Measurements from ENCODE around the gene PKP3.
"Not testable (repeated sequence)": the region's sequence is repeated elsewhere in the genome, so short reads cannot be mapped to it uniquely, and the experiment has no call there.

The PKP3 gene

DNA sequence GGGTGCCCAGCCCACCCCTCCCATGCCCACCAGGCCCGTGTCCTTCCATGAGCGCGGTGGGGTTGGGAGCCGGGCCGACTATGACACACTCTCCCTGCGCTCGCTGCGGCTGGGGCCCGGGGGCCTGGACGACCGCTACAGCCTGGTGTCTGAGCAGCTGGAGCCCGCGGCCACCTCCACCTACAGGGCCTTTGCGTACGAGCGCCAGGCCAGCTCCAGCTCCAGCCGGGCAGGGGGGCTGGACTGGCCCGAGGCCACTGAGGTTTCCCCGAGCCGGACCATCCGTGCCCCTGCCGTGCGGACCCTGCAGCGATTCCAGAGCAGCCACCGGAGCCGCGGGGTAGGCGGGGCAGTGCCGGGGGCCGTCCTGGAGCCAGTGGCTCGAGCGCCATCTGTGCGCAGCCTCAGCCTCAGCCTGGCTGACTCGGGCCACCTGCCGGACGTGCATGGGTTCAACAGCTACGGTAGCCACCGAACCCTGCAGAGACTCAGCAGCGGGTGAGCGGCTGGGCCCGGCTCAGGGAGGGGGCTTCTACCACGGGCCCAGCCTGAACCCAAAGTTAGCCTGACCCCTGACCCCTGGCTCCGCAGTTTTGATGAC lies 3.0 kb downstream of the PKP3 start:
- no peak for DNase-seq

DNA sequence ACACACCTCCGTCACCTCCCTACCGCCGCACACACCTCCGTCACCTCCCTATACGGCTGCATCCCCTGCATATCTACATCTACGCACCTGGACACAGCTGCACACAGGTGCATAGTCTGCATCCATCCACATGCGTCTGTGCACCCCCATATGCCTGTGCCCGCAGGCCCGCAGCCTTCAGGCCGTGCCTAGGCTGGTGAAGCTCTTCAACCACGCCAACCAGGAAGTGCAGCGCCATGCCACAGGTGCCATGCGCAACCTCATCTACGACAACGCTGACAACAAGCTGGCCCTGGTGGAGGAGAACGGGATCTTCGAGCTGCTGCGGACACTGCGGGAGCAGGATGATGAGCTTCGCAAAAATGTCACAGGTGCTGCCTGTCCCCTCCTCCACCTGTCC lies 4.8 kb downstream of the PKP3 start:
- no peak for DNase-seq

DNA sequence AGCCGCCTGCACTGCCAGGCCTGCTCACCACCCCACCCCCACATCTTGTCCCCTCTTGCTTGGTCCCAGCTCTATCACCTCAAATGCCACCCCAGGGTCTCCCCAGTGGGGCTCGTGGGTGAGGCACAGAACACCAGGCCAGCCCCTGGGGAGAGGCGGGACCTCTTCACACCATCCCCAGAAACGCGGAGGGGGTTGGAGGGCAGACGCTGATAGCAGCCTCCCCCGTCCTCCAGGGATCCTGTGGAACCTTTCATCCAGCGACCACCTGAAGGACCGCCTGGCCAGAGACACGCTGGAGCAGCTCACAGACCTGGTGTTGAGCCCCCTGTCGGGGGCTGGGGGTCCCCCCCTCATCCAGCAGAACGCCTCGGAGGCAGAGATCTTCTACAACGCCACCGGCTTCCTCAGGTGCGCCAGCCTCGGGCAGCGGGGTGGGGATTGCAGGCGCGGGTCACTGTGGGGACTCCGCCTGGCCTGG lies 5.8 kb downstream of the PKP3 start:
- DNase-seq: no peak

DNA sequence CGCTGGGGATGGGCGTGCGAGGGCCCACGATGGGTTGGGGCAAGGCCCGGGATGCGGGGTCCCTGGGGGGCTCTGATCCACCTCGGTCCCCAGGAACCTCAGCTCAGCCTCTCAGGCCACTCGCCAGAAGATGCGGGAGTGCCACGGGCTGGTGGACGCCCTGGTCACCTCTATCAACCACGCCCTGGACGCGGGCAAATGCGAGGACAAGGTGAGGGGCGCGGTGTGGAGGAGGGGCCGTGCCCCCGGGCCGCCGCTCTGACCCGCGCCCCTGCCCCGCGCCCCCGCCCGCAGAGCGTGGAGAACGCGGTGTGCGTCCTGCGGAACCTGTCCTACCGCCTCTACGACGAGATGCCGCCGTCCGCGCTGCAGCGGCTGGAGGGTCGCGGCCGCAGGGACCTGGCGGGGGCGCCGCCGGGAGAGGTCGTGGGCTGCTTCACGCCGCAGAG lies 6.3 kb downstream of the PKP3 start:
- no peak for DNase-seq

DNA sequence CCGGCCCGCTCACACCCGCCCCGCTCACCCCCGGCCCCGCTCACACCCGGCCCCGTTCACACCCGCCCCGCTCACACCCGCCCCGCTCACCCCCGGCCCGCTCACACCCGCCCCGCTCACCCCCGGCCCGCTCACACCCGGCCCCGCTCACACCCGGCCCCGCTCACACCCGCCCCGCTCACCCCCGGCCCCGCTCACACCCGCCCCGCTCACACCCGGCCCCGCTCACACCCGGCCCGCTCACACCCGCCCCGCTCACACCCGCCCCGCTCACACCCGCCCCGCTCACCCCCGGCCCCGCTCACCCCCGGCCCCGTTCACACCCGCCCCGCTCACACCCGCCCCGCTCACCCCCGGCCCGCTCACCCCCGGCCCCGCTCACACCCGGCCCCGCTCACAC lies 7.2 kb downstream of the PKP3 start:
- not testable (repeated sequence) for DNase-seq

DNA sequence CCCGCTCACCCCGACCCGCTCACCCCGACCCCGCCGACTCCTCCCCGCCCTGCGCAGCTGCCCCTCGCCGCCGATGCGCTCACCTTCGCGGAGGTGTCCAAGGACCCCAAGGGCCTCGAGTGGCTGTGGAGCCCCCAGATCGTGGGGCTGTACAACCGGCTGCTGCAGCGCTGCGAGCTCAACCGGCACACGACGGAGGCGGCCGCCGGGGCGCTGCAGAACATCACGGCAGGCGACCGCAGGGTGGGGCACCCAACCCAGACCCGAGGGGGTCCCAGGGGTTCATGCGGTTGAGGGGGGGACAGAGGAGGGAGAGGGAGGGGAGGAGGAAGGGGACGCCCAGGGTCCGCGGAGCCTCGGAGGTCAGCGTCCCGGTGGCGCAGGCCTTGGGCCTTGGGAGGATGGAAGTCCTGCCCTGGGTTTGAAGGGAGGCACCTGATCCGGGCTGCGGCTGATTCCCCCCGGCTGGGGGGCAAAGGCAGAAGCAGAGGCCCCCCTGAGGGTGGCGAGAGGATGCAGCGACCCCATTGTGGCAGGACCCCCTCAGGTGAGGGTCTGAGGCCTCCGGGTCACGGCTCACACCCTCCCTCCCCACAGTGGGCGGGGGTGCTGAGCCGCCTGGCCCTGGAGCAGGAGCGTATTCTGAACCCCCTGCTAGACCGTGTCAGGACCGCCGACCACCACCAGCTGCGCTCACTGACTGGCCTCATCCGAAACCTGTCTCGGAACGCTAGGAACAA lies 9.2 kb downstream of the PKP3 start:
- DNase-seq: no peak

DNA sequence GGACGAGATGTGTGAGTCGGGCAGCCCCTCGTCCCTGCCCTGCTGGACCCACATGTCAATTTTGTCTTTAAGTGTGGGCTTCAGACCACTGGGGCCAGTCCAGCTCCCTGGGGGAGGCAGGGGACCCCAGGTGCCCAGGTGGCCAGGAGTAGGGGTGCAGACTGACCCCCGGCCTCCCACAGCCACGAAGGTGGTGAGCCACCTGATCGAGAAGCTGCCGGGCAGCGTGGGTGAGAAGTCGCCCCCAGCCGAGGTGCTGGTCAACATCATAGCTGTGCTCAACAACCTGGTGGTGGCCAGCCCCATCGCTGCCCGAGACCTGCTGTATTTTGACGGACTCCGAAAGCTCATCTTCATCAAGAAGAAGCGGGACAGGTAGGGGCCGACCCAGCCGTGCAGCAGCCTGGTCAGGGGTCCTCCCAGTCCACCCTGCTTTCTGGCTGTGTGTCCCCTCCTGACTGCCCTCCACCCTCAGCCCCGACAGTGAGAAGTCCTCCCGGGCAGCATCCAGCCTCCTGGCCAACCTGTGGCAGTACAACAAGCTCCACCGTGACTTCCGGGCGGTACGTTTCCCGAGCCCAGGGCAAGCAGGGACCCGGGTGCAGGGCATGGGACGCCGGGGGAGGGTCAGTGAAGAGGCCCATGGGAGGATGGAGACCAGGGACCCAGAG lies 9.9 kb downstream of the PKP3 start:
- no peak for DNase-seq

DNA sequence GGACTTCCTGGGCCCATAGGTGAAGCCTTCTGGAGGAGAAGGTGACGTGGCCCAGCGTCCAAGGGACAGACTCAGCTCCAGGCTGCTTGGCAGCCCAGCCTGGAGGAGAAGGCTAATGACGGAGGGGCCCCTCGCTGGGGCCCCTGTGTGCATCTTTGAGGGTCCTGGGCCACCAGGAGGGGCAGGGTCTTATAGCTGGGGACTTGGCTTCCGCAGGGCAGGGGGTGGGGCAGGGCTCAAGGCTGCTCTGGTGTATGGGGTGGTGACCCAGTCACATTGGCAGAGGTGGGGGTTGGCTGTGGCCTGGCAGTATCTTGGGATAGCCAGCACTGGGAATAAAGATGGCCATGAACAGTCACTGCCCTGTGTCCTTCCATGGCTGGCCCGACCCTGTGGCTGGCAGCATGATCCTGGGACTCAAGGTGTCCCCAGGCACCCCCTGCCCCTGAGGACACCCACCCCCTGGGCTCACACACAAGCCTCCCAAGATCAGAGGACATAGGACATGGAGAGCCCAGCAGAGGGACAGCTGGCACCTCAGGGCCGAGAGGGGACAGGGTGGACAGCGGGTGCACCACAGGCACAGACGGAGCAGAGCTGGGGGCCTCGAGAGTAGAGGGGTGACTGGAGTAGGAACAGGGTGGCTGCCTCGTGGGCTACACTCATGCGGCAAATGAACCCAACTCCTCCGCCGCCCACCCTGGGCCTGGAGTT lies 10.7 kb downstream of the PKP3 start:
- no peak for DNase-seq

DNA sequence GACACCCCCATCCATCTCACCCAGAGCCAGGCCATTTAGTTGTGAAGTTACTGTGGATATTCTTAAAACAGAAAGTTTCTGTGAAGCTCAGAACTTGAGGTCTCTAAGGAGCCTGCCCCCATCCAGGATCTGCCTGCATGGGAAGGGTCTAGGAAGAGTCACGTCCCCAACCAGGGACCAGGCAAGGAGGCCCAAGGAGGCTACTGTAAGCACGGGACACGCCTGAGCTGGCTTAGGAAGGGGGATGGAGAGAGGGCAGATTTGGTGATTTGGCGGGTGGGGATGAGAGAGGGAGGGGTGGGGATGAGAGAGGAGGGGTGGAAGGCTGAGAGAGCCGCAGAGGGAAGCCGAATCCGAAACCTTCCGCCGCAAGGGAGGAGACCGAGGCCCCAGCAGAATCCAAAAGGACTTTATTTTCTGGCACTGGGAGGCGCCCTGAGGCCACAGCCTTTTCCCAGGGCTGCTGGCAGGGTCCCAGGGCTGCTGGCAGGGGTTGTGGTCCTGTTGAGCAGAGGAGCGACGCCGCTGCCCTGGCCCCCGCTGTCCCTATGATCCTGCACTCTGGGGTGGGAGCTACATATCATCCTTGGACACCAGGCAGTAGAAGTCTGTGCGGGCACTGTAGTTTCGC lies 11.4 kb downstream of the PKP3 start:
- DNase-seq: no peak

DNA sequence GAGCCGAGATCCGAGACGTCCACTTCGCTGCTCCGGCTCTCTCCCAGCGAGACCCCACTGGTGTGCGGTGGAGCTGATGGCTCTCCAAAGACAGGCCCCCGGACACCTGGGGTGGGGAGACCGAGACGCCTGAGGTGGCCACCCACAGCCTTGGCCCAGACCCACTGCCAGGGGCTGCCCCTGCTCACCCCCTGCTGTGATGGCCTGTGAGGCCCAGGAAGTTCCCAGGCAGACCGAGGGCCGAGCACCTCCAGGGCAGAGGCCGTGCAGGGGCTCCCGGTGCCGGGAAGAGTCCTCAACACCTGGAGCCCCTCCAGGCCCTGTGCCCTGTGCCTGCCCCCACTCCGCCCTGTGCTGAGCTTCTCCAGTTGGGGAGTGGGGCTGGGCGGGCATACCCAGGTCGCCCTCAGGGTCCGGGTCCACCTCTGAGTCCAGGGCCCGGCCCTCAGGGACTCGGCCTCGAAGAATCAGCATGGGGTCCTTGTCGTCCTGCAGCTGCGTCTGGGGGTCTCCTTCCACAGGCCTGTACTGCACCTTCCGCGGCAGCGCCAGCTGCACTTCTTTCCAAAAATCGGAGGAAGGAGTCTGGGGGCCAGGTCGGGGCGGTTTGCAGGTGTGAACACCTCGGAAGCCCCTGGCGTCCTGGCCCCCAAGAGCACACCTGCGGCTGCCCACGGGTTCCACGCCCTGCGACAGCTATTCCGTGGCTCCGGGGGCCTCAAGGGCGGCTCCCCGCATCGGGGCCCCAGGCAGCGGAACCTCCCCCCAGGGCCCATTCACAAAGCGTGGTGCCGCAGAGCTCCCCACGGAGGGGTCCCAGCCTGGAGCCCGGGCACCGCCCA lies 12.2 kb downstream of the PKP3 start:
- no peak for DNase-seq

DNA sequence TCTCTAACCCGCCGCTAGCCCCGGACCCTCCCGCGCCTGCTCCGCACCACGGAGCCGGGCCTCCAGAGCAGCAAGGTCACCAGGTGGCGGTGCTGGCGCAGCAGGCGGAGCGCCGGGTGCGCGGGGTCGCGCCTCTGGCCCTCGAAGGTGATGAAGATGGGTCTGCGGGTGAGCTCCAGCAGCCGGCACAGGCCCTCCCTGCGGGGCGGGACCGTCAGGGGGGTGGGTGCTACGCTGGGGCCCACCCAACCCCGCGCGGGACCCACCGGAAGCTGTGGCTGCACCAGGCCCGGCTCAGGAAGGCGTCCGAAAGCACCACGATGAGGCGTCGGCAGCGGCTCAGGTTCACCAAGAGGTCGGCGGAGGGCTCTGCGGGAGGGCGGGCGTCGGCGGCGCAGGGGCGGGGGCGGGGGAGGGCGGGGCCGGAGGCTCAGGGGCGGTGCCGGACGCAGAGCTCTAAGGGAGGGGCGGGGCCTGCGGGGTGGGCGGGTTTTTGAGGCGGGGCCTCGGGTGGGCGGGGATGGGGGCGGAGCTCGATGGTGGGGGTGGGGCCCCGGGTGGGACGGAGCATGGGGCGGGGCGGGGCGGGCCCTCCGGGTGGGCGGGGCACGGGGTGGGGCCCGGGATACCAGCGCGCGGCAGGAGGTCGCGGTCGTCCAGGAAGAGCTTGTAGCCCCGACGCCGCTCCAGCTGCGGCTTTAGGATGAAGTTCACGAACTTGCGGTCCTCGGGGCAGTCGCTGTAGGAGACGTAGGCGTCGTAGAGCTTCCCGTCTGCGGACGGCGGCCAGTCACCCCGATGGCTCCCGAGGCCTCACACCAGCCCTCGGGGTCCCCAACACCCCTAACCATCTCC lies 13.0 kb downstream of the PKP3 start:
- DNase-seq: peak; percentile 21

DNA sequence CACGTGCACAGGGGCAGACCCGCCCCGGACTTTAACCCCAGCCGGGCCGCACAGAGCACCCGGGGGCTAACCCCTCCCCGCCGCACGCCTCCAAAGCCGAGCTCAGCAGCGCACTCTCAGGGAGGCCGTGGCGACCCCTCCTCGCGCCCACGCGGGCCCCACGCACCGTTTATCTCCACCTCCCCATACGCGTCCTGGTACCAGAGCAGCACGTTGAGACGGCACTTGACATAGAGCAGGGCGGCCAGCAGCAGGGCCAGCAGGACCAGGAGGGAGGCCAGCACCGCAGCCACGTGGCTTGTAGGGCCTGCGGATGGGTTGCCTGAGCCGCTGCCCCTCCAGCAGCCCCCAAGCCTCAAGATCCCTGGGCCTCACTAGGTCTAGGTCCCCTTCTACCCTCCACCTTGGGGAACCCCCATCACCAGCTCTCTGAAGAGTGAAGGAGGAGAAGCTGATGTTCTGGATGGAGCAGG lies 13.7 kb downstream of the PKP3 start:
- no peak for DNase-seq

DNA sequence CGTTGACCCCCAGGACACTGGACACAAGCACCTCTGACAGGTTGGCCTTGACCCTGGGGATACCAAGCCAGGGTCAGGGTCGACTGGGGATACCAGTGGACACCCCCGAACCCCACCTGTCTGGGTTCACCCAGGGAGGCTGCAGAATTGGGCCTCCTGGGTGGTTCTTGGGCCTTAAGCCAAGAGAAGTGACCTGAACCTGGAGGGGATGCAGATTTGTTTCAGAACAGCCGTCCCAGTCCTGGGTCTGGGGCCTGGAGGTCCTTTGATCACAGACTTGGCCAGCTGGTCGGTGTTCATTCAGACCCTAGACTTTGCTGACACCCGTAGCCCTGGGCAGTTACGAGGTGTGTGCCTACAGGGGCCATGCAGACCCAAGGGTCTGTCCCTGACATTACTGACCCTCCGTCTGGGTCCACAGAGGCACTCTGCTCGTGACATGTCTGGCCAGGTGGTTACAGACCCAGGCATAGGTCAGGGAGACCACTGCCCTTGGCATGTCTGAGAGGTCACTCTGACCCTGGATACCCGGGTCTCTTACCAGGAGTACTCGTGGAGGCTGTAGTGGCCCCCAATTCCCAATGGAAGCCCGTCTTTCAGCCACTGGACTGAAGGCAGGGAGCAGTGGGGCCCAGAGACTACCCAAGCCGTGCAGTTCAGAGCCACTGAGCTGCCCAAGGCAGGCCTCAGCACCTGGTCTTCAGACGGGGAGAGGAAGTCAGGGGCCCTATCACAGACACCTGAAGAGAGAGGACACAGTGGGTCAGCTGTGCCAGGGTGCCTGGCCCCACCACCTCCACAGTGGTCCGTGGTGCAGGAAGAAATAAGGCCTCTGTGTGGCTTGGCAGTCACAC lies 14.4 kb downstream of the PKP3 start:
- DNase-seq: no peak

DNA sequence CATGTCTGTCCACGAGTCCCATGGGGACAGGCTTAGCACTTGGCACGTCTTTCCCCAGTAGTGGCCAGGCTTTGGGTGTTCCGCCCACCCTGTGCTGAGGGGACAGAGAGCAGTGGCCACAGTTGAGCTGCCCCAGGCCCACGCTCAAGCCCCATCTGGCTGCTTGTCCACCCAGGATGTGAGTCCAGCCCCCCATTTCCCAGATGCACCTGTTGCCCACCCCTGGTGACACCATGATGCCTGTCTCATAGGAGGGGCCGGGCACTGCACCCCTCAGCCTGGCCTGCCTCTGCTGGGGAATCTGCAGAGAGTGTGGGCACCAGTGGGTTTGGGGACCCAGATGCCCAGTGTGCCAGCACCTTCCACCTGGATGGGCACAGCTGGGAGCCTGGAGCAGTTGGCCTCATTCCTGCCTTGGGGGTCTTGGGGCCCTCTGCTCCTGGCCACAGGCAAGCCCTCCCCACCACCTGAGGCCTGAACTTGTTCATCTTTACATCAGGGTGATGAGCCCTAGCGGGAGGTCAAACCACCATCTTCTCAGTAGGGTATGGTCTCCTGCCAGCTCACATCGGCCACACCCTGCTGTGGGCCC lies 15.1 kb downstream of the PKP3 start:
- no peak for DNase-seq

DNA sequence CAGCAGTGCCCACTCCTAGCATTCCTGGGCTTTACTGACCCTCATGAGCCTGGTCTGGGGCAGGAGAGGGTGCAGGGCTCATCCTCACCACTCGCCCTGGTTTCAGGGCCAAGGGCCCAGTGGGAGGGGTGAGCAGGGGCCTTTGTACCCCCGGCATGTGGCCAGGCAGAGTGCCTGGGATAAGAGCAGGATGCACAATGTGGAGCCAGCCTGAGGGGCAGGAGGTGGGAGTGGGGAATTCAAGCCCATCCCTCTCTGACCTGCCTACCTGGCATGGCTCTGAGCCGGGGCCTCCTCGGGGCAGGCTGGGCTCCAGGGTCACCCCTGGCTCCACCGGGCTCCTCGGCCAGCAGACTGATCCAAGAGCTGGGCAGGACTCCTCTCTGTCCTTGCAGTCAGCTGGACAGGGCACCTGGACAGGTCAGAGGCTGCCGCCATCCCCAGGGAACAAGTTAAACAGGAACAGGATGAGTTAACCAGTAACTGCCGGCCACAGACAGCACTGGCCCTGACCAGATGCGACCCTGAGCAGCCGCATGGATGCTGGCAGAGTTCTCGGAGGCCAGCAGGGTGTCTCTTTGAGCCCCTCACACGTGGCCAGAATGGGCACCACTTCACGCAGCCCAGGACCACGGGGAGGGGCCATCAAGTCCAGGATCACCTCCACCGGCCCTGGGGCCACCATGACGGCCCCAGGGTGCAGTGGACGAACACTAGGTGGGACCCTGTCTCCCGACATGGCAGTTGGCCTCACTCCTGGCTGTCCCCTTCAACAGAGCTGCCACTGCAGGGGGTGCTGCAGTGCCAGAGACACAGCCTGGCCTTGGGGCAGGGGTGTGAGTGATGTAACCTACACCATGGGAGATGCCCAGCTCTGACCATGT lies 15.8 kb downstream of the PKP3 start:
- DNase-seq: no peak

DNA sequence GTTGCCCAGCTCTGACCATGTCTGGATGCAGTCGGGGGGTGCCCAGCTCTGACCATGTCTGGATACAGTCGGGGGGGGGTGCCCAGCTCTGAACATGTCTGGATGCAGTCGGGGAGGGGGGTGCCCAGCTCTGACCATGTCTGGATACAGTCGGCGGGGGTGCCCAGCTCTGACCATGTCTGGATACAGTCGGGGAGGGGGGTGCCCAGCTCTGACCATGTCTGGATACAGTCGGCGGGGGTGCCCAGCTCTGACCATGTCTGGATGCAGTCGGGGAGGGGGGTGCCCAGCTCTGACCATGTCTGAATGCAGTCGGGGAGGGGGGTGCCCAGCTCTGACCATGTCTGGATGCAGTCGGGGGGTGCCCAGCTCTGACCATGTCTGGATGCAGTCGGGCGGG lies 16.7 kb downstream of the PKP3 start:
- not testable (repeated sequence) for DNase-seq

DNA sequence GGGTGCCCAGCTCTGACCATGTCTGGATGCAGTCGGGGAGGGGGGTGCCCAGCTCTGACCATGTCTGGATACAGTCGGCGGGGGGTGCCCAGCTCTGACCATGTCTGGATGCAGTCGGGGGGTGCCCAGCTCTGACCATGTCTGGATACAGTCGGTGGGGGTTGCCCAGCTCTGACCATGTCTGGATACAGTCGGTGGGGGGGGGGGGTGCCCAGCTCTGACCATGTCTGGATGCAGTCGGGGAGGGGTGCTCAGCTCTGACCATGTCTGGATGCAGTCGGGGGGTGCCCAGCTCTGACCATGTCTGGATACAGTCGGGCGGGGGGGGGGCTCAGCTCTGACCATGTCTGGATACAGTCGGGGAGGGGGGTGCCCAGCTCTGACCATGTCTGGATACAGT lies 17.5 kb downstream of the PKP3 start:
- DNase-seq: not testable (repeated sequence)

DNA sequence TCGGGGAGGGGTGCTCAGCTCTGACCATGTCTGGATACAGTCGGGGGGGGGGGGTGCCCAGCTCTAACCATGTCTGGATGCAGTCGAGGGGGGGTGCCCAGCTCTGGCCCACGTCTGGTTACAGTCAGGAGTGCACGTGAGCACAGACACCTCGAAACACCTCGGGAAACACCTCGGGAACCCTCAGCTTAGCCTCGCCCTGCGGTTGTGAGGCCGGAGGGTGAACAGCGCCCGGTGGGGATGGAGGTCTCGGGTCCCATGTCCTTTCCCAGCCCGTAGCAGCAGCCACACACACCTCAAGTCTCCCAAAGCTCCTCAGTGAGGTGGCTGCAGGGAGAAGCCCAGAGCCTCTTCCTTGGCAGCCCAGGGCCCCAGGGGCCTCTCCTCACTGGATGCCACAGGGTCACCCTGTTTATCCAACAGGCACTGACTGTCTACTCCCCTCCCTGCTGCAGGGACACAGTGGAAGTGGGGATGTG lies 18.7 kb downstream of the PKP3 start:
- no peak for DNase-seq

Measured in DMS153 (cell line).